Measurements from ENCODE around the gene PRKCA.

DNA sequence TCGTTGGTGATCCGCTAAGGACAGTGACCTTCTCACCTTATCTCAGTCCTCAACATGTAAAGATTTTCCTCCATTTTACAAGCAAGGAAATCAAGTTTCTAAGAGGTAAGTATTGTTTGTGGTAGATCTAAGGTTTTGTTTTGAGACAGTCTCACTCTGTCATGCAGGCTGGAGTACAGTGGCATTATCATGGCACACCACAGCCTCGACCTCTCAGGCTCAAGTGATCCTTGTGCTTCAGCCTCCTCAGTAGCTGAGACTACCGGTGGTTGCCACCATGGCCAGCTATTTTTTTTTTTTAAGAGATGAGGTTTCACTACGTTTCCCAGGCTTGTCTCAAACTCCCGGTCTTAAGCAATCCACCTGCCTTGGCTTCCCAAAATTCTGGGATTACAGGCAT, 34.9 kb downstream of the PRKCA start:
- TF ChIP-seq ISL1 (CRISPR knock-in tag; IDR thresholded peaks at IDR 0.05) (no peak), PPARA (CRISPR knock-in tag; IDR thresholded peaks at IDR 0.05; ENCODE audit: borderline replicate concordance) (no peak)
- TF ChIP-seq, protein P1, sequence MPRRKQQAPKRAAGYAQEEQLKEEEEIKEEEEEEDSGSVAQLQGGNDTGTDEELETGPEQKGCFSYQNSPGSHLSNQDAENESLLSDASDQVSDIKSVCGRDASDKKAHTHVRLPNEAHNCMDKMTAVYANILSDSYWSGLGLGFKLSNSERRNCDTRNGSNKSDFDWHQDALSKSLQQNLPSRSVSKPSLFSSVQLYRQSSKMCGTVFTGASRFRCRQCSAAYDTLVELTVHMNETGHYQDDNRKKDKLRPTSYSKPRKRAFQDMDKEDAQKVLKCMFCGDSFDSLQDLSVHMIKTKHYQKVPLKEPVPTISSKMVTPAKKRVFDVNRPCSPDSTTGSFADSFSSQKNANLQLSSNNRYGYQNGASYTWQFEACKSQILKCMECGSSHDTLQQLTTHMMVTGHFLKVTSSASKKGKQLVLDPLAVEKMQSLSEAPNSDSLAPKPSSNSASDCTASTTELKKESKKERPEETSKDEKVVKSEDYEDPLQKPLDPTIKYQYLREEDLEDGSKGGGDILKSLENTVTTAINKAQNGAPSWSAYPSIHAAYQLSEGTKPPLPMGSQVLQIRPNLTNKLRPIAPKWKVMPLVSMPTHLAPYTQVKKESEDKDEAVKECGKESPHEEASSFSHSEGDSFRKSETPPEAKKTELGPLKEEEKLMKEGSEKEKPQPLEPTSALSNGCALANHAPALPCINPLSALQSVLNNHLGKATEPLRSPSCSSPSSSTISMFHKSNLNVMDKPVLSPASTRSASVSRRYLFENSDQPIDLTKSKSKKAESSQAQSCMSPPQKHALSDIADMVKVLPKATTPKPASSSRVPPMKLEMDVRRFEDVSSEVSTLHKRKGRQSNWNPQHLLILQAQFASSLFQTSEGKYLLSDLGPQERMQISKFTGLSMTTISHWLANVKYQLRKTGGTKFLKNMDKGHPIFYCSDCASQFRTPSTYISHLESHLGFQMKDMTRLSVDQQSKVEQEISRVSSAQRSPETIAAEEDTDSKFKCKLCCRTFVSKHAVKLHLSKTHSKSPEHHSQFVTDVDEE (CRISPR knock-in tag; IDR thresholded peaks at IDR 0.05), result no peak
